Mucosa of rectum (tissue), 2 donors: ENCODE data around the gene SIGLEC11.

Experiments
- H3K27ac ChIP-seq, 2 donors: one replicate each; pipeline ENCODE4 v1.7.0; 2013; ENCODE audit warnings: inconsistent platforms in 2 of 2, low read depth in 2 of 2, low read length in 2 of 2
- H3K27me3 ChIP-seq, 2 donors: one replicate each; pipeline ENCODE4 v1.7.0; 2013; ENCODE audit warnings: low read length in 2 of 2; ENCODE audit not compliant: control insufficient read depth in 2 of 2, insufficient read depth in 2 of 2
- H3K36me3 ChIP-seq, 2 donors: one replicate each; pipeline ENCODE4 v1.7.0; 2013; ENCODE audit warnings: low read length in 2 of 2; ENCODE audit not compliant: control insufficient read depth in 2 of 2, insufficient read depth in 2 of 2
- H3K4me1 ChIP-seq, 2 donors: one replicate each; pipeline ENCODE4 v1.7.0; 2013; ENCODE audit warnings: low read length in 2 of 2, mild to moderate bottlenecking in 1 of 2; ENCODE audit not compliant: control insufficient read depth in 2 of 2, insufficient read depth in 2 of 2
- H3K4me3 ChIP-seq, 2 donors: one replicate each; pipeline ENCODE4 v1.7.0; 2013; ENCODE audit warnings: low read length in 2 of 2
- H3K9ac ChIP-seq, 2 donors: one replicate each; pipeline ENCODE4 v1.7.0; 2013; ENCODE audit warnings: low read length in 2 of 2, low read depth in 1 of 2, mild to moderate bottlenecking in 1 of 2
- H3K9me3 ChIP-seq, 2 donors: one replicate each; pipeline ENCODE4 v1.7.0; 2013; ENCODE audit warnings: low read length in 2 of 2; ENCODE audit not compliant: control insufficient read depth in 2 of 2
- donor health status: healthy.
- donor health status: Normal muscosa, but diverticular disease.

SIGLEC11 gene

DNA sequence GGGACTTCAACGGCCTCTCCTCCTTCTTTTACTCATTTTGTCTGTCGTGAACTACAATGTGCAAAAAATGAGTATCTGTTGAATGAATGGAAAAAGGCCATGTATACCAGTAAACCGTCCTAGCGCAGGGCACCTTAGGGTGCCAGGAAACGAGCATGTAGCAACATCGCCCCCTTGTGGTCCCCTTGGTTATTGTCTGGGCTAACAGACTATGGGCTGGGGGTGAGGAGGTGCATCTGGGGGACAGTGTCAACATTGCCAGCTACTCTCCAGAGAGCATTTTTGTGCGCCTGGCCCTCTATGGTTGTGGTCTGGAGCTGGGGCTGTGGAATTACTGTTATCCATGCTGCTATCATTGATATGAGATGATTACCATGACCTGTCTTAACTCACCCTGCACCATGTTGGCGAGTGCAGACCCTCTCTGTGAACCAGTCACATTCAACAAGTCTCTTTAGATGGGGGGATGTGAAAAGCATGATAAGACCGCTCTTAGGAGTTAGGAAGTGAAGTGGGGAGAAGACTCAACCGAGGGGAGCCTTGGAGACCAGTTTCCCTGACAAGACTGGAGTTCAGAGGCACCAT lies 22.8 kb upstream of the SIGLEC11 start:
- Histone ChIP-seq H3K27me3 (no peaks in the 10 kb centered on the region), H3K27ac (no peak overlapping the region), H3K36me3 (peaks cover 27 to 50% of the 10 kb centered on the region in 2 donors), H3K9me3 (no peaks in the 10 kb centered on the region), H3K4me1 (no peaks in the 10 kb centered on the region), H3K4me3 (no peak overlapping the region), H3K9ac (no peak overlapping the region)

DNA sequence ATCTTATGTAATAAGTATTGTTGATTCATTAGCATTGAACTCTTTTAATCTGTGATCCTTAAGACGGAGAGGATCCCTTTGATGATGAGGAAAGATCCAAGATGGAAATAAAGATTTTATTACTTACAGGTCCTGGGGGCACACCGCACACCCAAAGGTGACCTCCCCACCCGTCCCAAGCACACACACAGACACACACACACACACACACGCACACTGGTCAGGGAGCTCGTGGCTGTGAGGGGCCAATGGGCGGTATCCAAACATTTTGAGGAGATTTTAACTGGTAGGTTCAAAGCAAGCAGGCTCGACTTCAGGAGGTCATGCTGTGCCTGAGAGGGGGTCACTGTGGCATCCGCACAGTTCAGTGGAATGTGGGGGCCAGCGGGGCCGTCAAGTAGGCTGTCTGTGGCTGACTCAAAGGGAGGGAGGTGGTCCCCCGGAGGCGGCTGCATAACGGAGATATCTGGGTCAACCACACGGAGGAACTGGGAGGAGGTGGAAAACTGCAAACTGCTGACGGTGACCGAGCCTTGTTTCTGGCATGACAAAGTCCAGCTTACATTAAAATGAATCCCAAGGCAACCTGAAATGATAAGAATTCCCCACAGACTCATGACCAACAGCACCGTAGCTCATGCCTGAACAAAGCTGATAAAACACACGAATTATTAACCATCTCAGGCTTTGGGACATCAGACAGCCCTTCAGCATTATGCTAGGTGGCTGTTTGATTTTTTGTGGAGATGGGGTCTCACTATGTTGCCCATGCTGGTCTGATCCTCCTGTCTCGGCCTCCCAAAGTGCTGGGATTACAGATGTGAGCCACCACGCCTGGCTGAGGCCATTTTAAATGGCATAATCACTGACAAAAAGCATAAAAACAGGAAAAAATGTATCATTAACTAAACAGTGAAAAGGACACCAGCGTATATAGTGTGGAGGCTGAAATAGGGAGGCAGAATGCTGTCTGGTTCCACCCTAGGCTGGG lies 20.9 kb upstream of the SIGLEC11 start:
- Histone ChIP-seq H3K27me3 (no peaks in the 10 kb centered on the region), H3K9ac (no peak overlapping the region), H3K36me3 (peaks cover 23 to 53% of the 10 kb centered on the region in 2 donors)

DNA sequence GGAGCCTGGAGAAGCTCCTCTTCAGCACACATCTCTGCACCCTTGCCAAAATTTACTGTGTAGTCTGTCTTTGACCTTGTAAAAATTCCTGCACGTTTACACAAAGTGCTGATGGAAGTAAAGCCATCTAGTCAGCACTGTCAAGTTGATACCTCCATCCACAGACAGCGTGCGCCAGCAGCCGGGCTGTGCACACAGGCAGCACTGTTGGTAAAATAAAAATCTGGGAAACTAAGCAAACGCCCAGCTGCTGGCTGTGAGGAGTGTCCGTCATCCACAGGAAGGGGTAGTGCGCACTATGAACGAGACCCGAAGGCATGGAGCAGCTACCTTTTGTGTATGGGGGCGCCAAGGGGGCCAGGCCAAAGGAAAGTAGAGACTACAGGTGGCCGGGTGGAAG lies 17.4 kb upstream of the SIGLEC11 start:
- H3K36me3 ChIP-seq = peaks cover 18 to 34% of the 10 kb centered on the region in 2 donors
- H3K4me3 ChIP-seq = no peak overlapping the region
- no peak overlapping the region for H3K27ac ChIP-seq
- H3K9ac ChIP-seq = no peak overlapping the region
- no peaks in the 10 kb centered on the region for H3K9me3 ChIP-seq
- no peaks in the 10 kb centered on the region for H3K4me1 ChIP-seq
- H3K27me3 ChIP-seq = no peaks in the 10 kb centered on the region

More for the DNA sequence above, 20.9 kb upstream of the SIGLEC11 start:
- H3K4me1 ChIP-seq = no peaks in the 10 kb centered on the region
- H3K4me3 ChIP-seq = no peak overlapping the region
- no peak overlapping the region for H3K27ac ChIP-seq
- H3K9me3 ChIP-seq = no peaks in the 10 kb centered on the region

DNA sequence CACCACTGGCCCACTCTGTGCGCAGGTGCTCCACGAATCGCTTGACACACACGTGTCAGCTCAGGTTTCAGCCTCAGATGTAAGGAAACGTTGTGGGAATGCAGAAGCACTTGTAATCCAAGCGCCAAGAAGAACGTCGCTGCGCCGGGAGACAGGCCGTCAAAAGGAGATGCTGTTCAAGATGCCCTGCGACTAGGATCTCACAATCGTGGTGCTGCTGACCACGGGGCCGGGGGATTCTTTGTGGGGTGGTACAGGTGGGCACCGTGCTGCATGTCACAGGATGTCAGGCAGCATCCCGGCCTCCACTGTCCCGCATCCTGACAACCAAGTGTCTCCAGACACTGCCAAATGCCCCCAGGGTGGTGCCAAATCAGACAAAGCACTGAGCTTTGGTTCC lies 16.9 kb upstream of the SIGLEC11 start:
- Histone ChIP-seq H3K4me3 (no peak overlapping the region), H3K9ac (no peak overlapping the region), H3K36me3 (peaks cover 18 to 34% of the 10 kb centered on the region in 2 donors), H3K27me3 (no peaks in the 10 kb centered on the region), H3K27ac (no peak overlapping the region), H3K4me1 (no peaks in the 10 kb centered on the region), H3K9me3 (no peaks in the 10 kb centered on the region)

DNA sequence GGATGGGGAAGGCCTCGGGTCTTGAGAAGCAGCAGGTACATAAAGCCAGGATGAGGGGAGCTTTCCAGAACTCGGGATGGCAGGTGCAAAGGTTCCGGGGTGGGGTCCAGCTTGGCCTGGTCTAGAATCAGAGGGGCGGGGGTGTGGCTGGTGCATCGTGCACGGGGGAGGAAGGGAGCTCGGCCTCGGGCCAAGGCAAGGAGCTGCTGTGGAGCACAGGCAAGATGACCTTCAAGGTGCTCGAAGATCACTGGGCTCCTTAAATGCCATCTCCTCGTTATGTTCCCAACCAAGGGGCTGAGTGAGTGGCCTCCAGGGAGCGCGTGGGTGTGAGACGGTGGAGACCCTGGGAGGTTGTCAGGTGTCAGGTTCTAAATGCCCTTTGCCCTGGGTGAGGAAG lies 16.1 kb upstream of the SIGLEC11 start:
- H3K4me3 ChIP-seq = no peak overlapping the region
- no peaks in the 10 kb centered on the region for H3K4me1 ChIP-seq
- H3K9me3 ChIP-seq = no peaks in the 10 kb centered on the region
- H3K36me3 ChIP-seq = peaks cover 18 to 33% of the 10 kb centered on the region in 2 donors
- no peak overlapping the region for H3K9ac ChIP-seq
- no peaks in the 10 kb centered on the region for H3K27me3 ChIP-seq
- H3K27ac ChIP-seq = no peak overlapping the region

DNA sequence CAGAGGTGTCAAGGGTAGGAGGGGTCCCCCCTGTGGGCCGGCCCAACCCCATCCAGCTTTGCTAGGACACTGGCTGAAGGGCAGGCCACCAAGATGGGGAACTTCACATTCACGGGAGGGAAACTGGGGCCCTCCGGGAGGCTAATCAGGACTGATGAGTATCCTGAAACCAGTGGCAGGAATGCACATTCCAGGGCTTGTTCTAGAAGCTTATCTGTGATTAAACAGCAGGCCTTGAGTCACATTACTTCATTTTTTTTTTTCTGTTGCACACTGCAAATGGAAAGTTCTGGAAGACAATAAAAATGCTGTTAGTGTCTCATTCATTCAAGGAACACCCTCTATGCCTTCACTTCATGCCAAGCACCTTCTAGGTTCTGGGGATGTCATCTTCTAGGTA lies 15.5 kb upstream of the SIGLEC11 start:
- Histone ChIP-seq H3K4me1 (no peaks in the 10 kb centered on the region), H3K36me3 (peaks cover 18 to 27% of the 10 kb centered on the region in 2 donors), H3K27ac (no peak overlapping the region), H3K4me3 (no peak overlapping the region), H3K9ac (no peak overlapping the region), H3K27me3 (no peaks in the 10 kb centered on the region), H3K9me3 (no peaks in the 10 kb centered on the region)

DNA sequence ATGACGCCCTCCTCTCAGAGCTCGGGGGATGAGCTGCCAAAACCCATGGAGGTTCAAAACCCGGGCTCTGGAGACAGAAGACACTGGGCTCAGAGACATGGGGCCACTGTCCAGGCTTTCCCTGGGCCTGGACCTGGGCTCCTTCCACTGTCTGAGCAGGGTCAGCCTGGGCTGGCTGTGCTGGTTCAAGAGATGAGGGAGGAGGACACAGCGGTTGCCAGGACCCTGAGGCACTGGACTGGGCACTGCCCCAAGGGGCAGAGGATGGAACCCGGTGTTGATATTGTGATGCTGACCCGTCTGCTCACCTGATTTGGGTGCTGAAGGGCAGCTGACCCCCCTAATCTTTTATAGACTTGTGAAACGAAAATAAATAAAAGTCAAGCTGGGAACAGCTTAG lies 14.1 kb upstream of the SIGLEC11 start:
- Histone ChIP-seq H3K27me3 (no peaks in the 10 kb centered on the region), H3K9ac (no peak overlapping the region), H3K9me3 (no peaks in the 10 kb centered on the region), H3K4me1 (no peaks in the 10 kb centered on the region), H3K4me3 (no peak overlapping the region), H3K27ac (no peak overlapping the region), H3K36me3 (peaks cover 18 to 25% of the 10 kb centered on the region in 2 donors)

DNA sequence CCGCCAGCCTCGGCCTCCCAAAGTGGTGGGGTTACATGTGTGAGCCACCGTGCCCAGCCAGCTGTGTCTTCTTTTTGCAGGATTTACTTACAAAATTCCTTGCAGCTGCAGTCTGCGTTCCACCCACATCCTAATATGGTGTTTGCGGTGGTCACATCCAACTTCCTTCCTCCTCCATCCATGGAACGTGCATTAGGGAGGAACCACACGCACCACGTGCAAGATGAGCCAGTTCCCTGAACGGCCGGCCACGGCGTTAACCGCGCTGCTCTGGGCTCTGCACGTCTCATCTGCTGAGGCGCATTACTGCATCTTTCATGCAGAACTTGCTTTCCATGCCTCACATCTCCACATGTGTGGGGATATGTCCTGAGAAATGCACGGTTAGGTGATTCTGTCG lies 13.0 kb upstream of the SIGLEC11 start:
- H3K9me3 ChIP-seq = no peaks in the 10 kb centered on the region
- H3K4me3 ChIP-seq = no peak overlapping the region
- H3K9ac ChIP-seq = no peak overlapping the region
- no peaks in the 10 kb centered on the region for H3K4me1 ChIP-seq
- peaks cover 0 to 3% of the 10 kb centered on the region in 2 donors for H3K27me3 ChIP-seq
- H3K36me3 ChIP-seq = peaks cover 16 to 22% of the 10 kb centered on the region in 2 donors
- no peak overlapping the region for H3K27ac ChIP-seq

DNA sequence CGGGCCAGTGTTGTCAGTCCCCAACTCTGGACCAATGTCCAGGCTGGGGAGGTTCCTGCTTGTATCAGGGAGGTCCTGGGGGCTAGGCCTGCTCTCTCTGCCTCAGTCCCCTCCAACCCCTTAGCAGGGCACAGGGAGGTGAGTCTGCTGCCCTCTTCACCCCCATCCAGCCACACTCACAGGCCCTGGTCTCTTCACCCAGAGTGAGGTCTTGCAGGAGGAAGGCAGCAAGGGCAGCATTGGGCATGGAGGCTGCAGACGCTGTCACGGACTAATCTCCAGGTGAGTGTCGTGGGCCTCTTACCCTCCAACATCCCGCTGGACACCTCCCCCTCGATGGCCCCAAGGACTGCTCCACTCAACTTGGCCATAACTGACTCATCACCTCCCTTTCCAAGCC lies 11.9 kb upstream of the SIGLEC11 start:
- H3K27me3 ChIP-seq = peaks cover 0 to 4% of the 10 kb centered on the region in 2 donors
- no peaks in the 10 kb centered on the region for H3K9me3 ChIP-seq
- peaks cover 10 to 12% of the 10 kb centered on the region in 2 donors for H3K36me3 ChIP-seq
- H3K4me1 ChIP-seq = no peaks in the 10 kb centered on the region
- H3K9ac ChIP-seq = no peak overlapping the region
- no peak overlapping the region for H3K4me3 ChIP-seq
- H3K27ac ChIP-seq = no peak overlapping the region

DNA sequence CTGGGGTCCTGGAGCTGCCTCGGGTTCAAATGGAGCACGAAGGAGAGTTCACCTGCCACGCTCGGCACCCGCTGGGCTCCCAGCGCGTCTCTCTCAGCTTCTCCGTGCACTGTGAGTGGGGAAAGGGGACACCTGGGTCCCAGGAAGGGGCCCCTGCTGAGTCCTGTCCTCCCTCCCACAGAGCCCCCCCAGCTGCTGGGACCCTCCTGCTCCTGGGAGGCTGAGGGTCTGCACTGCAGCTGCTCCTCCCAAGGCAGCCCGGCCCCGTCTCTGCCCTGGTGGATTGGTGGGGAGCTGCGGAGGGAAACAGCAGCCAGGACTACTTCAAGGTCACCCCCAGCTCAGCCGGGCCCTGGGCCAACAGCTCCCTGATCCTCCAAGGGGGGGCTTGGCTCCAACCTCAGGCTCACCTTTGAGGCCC lies 11.0 kb upstream of the SIGLEC11 start:
- Histone ChIP-seq H3K4me3 (no peak overlapping the region), H3K27me3 (peaks cover 0 to 4% of the 10 kb centered on the region in 2 donors), H3K9ac (no peak overlapping the region), H3K27ac (no peak overlapping the region), H3K9me3 (no peaks in the 10 kb centered on the region), H3K4me1 (no peaks in the 10 kb centered on the region), H3K36me3 (peaks cover 6 to 9% of the 10 kb centered on the region in 2 donors)
